NB4 (cell line): ENCODE measurements around the gene ADCK1.

Experiments
- MYC ChIP-seq: IDR thresholded peaks from 2 replicates; pipeline ENCODE4 v1.6.1; 2011; ENCODE audit warnings: low read depth, low read length
- POLR2A ChIP-seq: IDR thresholded peaks from 2 replicates; pipeline ENCODE4 v1.6.1; 2011; ENCODE audit warnings: mild to moderate bottlenecking; ENCODE audit not compliant: insufficient read length; ENCODE audit errors: extremely low read depth
- TF ChIP-seq, protein P1 (sequence below): IDR thresholded peaks from one replicate; pipeline ENCODE4 v1.5.1; 2012; ENCODE audit warnings: low read depth, low read length
- TF ChIP-seq, protein P2 (sequence below): IDR thresholded peaks from 2 replicates; pipeline ENCODE4 v1.6.1; 2011; ENCODE audit warnings: low read depth, low read length

DNA sequence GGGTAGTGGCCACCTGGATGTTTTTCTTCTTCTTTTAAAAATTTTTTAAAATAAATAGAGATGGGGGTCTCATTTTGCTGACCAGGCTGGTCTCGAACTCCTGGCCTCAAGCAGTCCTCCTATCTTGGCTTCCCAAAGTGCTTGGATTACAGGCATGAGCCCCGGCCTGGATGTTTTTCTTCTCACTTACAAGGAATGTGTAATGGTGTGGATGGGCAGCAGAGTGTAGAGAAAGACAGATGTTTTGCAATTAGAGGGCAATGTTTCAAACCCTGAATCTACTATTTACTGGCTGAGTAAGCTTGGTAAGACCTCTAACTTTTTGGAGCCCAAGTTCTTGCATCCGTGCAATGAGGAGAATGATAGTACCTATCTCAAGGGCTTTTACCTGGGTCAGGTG, 48.1 kb downstream of the ADCK1 start:
- TF ChIP-seq, protein P1, sequence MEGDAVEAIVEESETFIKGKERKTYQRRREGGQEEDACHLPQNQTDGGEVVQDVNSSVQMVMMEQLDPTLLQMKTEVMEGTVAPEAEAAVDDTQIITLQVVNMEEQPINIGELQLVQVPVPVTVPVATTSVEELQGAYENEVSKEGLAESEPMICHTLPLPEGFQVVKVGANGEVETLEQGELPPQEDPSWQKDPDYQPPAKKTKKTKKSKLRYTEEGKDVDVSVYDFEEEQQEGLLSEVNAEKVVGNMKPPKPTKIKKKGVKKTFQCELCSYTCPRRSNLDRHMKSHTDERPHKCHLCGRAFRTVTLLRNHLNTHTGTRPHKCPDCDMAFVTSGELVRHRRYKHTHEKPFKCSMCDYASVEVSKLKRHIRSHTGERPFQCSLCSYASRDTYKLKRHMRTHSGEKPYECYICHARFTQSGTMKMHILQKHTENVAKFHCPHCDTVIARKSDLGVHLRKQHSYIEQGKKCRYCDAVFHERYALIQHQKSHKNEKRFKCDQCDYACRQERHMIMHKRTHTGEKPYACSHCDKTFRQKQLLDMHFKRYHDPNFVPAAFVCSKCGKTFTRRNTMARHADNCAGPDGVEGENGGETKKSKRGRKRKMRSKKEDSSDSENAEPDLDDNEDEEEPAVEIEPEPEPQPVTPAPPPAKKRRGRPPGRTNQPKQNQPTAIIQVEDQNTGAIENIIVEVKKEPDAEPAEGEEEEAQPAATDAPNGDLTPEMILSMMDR, result no peak
- TF ChIP-seq POLR2A, result no peak
- TF ChIP-seq, protein P2, sequence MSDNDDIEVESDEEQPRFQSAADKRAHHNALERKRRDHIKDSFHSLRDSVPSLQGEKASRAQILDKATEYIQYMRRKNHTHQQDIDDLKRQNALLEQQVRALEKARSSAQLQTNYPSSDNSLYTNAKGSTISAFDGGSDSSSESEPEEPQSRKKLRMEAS, result no peak
- TF ChIP-seq MYC, result no peak
